ENCODE data around the gene BRSK1.

BRSK1 gene

DNA sequence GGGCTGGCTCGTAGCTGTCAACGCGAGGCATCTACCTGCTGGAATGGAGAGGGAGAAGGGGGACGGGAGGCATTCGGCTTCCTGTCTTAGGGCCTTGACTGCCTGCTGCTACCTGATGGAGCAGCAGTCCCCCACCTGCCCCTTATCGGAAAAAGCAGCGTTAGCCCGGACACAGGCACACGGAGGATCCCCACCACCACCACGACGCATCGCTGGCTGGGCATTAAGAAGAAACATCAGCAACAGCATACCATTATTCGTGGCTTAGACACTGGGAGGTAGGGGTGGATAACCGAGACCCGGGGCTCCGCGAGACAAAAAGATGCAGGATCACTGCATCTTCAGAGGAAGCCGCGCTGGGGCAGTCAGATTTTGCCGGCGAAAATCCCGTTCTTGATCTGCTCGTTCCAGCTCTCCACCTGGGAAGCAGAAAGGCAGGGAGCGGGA lies 69.6 kb downstream of the BRSK1 start:
- DNase-seq (ENCODE audit: low read depth), result no peak

GRCh38 chr19:55353803-55354697 lies 70.3 kb downstream of the BRSK1 start:
- peak; percentile 38 for DNase-seq (ENCODE audit: low read depth)

GRCh38 chr19:55354698-55355212 lies 71.0 kb downstream of the BRSK1 start, which contains the start of gene COX6B2:
Gene COX6B2 (minus strand): TSS chr19:55354719. CDS start chr19:55354521, 198 bp downstream.
- DNase-seq (ENCODE audit: low read depth), result no peak

DNA sequence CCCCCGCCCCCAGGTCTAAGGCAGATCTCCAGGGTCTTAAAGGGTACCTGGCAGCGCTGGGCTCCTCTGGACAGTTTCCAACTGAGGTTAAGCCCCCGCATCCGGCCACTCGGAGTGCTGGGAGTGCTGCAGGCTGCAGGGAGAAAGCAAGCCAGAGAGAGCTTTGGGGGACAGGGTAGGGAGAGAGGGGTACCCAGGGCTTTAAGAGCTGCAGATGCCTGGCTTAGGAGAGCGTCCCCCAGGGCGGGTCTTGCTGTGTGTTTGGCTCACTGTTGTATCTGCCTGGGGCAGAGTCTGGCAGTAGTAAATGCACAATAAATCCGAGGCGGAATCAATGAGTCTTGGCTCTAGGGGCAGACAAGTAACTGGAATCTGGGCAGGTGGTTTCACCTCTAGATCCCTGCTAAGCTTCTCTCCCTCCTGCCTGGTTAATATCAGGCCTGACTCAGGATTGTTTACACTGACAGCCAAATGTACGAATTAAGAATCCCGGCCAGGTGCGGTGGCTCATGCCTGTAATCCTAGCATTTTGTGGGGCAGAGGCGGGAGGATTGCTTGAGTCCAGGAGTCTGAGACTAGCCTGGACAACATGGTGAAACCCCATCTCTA lies 71.5 kb downstream of the BRSK1 start:
- no peak for DNase-seq (ENCODE audit: low read depth)

GRCh38 chr19:55358493-55358892 lies 74.7 kb downstream of the BRSK1 start:
- DNase-seq (ENCODE audit: low read depth), result no peak

GRCh38 chr19:55358943-55359908 lies 75.4 kb downstream of the BRSK1 start:
- DNase-seq (ENCODE audit: low read depth), result no peak

DNA sequence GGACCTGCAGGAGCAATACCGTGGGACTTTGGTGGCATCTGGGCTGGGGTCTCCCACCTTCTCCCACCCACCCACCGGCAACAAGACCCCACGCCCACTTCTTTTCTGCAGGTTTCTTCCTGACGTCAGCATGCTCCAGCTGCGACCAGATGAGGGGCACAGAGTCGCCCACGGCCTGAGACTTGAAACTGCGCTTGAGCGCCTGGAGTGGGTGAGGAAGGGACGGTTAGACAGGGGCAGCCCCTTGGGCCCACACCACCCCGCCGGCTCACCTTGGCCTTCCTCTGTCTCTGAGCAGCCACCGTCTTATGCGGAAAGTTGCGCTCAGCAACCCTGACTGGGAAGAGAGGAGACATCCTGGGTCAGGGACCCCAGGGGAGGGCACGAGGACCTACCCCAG lies 77.1 kb downstream of the BRSK1 start:
- DNase-seq (ENCODE audit: low read depth), result no peak
